CD1c-positive myeloid dendritic cell (primary cell): ENCODE measurements around the gene HEATR1.
"Not testable (repeated sequence)": the region's sequence is repeated elsewhere in the genome, so short reads cannot be mapped to it uniquely, and the experiment has no call there.

Experiments used
- DNase-seq: peaks from one replicate; pipeline ENCODE4 v3.0.0-alpha.2; 2016; ENCODE audit errors: extremely low spot score

Gene HEATR1

GRCh38 chr1:236603991-236604904, at the start of gene HEATR1:
Gene HEATR1, minus strand, starts transcription at chr1:236604516. Its CDS starts 421 bp downstream, at chr1:236604095.
- DNase-seq, result peak; percentile 93

GRCh38 chr1:236645016-236645680, 40.8 kb upstream of the HEATR1 start:
- DNase-seq, result no peak

GRCh38 chr1:236642763-236643162, 38.4 kb upstream of the HEATR1 start:
- no peak for DNase-seq

GRCh38 chr1:236639686-236640085, 35.4 kb upstream of the HEATR1 start:
- no peak for DNase-seq

GRCh38 chr1:236638945-236639344, 34.6 kb upstream of the HEATR1 start:
- DNase-seq, result no peak

GRCh38 chr1:236636017-236636416, 31.7 kb upstream of the HEATR1 start:
- no peak for DNase-seq

GRCh38 chr1:236627727-236628408, 23.6 kb upstream of the HEATR1 start:
- DNase-seq, result no peak

GRCh38 chr1:236623371-236624166, 19.3 kb upstream of the HEATR1 start:
- DNase-seq, result no peak

GRCh38 chr1:236622407-236622806, 18.1 kb upstream of the HEATR1 start:
- no peak for DNase-seq

- DNase-seq, result no peak
These were observed 15.1 kb upstream of the HEATR1 start for GRCh38 chr1:236619398-236619797.

GRCh38 chr1:236618507-236618906, 14.2 kb upstream of the HEATR1 start:
- DNase-seq, result no peak

- DNase-seq, result no peak
These were observed 11.3 kb upstream of the HEATR1 start for GRCh38 chr1:236615399-236616148.

- no peak for DNase-seq
These were observed 8.0 kb upstream of the HEATR1 start for GRCh38 chr1:236612349-236612748.

GRCh38 chr1:236608930-236609726, 4.8 kb upstream of the HEATR1 start:
- DNase-seq, result peak; percentile 58

GRCh38 chr1:236607597-236607996, 3.3 kb upstream of the HEATR1 start:
- DNase-seq, result not testable (repeated sequence)

GRCh38 chr1:236604905-236605806, 840 bp upstream of the HEATR1 start:
- no peak for DNase-seq

GRCh38 chr1:236602171-236602570, 2.1 kb downstream of the HEATR1 start:
- no peak for DNase-seq

- no peak for DNase-seq
These were observed 13.7 kb downstream of the HEATR1 start for GRCh38 chr1:236590553-236591150.

GRCh38 chr1:236589531-236589930, 14.8 kb downstream of the HEATR1 start:
- no peak for DNase-seq
